ENCODE data around the gene BAIAP2L2.

The BAIAP2L2 gene

DNA sequence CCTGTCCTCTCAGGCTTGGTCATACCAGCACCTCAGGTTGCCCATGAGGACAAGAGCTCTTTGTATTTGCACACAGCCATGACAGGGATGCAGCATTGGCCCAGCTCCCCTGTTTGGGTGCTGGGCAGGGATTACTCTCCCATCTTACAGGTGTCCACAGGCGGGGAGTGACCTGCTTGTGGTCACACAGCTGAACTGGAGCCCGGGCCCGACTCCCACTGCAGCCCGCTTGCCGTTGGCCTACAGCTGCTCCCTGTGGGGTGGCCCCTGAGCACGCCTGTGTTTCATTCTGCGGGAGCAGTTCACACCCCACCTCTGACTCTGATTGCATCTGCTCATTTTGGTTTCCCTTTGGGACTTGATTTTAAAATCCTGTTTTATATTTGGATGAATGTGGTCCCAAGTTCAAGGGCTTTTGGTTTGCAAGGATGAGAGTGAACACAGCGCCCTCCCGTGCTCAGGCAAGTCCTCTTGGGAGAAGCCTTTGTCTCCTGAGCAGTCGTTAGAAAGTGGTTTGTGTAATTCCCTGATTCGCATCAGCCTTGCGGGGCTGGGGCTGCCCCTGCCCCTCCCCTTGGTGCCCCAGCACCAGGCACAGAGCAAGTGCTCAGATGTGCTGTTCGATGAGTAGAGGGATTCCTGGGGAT lies 44.0 kb downstream of the BAIAP2L2 start:
- Histone ChIP-seq H3K4ac (ENCODE audit: low read depth, low read length) (no peak overlapping the region), H3K36me3 (ENCODE audit: control insufficient read depth in 1 of 2, insufficient read depth in 2 of 2, low read length in 2 of 2) (peaks cover 56 to 57% of the 10 kb centered on the region in 2 experiments), H4K91ac (ENCODE audit: low read depth, low read length) (no peak overlapping the region), H3K79me2 (ENCODE audit: control insufficient read depth, insufficient read depth, low read length, poor library complexity) (no peaks in the 10 kb centered on the region), H3K79me1 (ENCODE audit: low read length) (no peaks in the 10 kb centered on the region), H2BK120ac (ENCODE audit: insufficient read depth, low read length, poor library complexity) (no peak overlapping the region), H2AK5ac (ENCODE audit: low read length) (no peak overlapping the region), H2AFZ (ENCODE audit: insufficient read depth, low read length, poor library complexity) (no peak overlapping the region), H2BK5ac (ENCODE audit: low read depth, low read length, poor library complexity) (no peak overlapping the region), H3K27me3 (ENCODE audit: insufficient read depth, low read length) (no peaks in the 10 kb centered on the region), H4K8ac (ENCODE audit: low read depth, low read length) (no peak overlapping the region), H3K18ac (ENCODE audit: low read length) (no peak overlapping the region), H3K9ac (ENCODE audit: low read length) (no peak overlapping the region), H3K4me3 (ENCODE audit: low read depth, low read length) (no peak overlapping the region), H2BK12ac (ENCODE audit: low read length) (no peak overlapping the region), H3K9me3 (ENCODE audit: insufficient read depth, low read depth, low read length) (no peaks in the 10 kb centered on the region), H3K4me2 (ENCODE audit: low read length) (no peak overlapping the region), H4K12ac (ENCODE audit: low read depth, low read length) (no peak overlapping the region), H3K23ac (ENCODE audit: low read length) (no peak overlapping the region), H3K14ac (ENCODE audit: low read length) (no peak overlapping the region), H3K4me1 (ENCODE audit: control insufficient read depth in 1 of 2, insufficient read depth in 2 of 2, low read length in 2 of 2) (no peaks in the 10 kb centered on the region), H3K27ac (ENCODE audit: low read depth, low read length) (no peak overlapping the region)
- no CpG with 5 or more reads among the region's 13 CpGs for WGBS (ENCODE audit: extremely low coverage, insufficient coverage, insufficient read length)
- no peak for DNase-seq

DNA sequence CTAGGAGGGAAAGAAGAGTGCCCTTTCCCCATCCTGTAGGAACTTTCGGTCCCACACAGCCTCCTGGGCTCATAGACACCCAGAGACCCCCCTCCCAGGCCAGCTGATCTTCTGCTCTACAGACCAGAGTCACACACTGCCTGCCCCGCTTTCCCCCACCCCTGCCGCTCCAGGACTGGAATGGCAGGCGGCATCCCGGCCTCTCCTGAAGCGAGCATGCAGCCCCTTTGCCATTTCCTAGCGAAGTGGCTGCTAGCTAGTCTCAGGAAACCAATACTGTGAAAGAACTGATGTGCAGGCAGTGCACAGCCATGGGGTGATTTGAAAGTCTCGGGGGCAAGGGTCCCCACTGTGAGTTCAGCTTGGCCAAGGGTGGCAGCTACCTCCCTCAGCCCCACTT lies 44.9 kb downstream of the BAIAP2L2 start:
- no peak overlapping the region for H3K27ac ChIP-seq (ENCODE audit: low read depth, low read length)
- H3K14ac ChIP-seq (ENCODE audit: low read length): no peak overlapping the region
- H4K8ac ChIP-seq (ENCODE audit: low read depth, low read length): no peak overlapping the region
- no peaks in the 10 kb centered on the region for H3K4me1 ChIP-seq (ENCODE audit: control insufficient read depth in 1 of 2, insufficient read depth in 2 of 2, low read length in 2 of 2)
- H4K91ac ChIP-seq (ENCODE audit: low read depth, low read length): no peak overlapping the region
- no peak overlapping the region for H3K23ac ChIP-seq (ENCODE audit: low read length)
- no peaks in the 10 kb centered on the region for H3K27me3 ChIP-seq (ENCODE audit: insufficient read depth, low read length)
- no peak overlapping the region for H4K12ac ChIP-seq (ENCODE audit: low read depth, low read length)
- H3K79me1 ChIP-seq (ENCODE audit: low read length): no peaks in the 10 kb centered on the region
- no peak overlapping the region for H3K4ac ChIP-seq (ENCODE audit: low read depth, low read length)
- H2BK12ac ChIP-seq (ENCODE audit: low read length): no peak overlapping the region
- H3K79me2 ChIP-seq (ENCODE audit: control insufficient read depth, insufficient read depth, low read length, poor library complexity): no peaks in the 10 kb centered on the region
- H3K18ac ChIP-seq (ENCODE audit: low read length): no peak overlapping the region
- H3K4me3 ChIP-seq (ENCODE audit: low read depth, low read length): no peak overlapping the region
- no peak for DNase-seq
- H2BK120ac ChIP-seq (ENCODE audit: insufficient read depth, low read length, poor library complexity): no peak overlapping the region
- no CpG with 5 or more reads among the region's 8 CpGs for WGBS (ENCODE audit: extremely low coverage, insufficient coverage, insufficient read length)
- no peak overlapping the region for H2AFZ ChIP-seq (ENCODE audit: insufficient read depth, low read length, poor library complexity)
- H3K9me3 ChIP-seq (ENCODE audit: insufficient read depth, low read depth, low read length): no peaks in the 10 kb centered on the region
- H3K9ac ChIP-seq (ENCODE audit: low read length): no peak overlapping the region
- H3K36me3 ChIP-seq (ENCODE audit: control insufficient read depth in 1 of 2, insufficient read depth in 2 of 2, low read length in 2 of 2): peaks cover 50 to 52% of the 10 kb centered on the region in 2 experiments
- no peak overlapping the region for H2AK5ac ChIP-seq (ENCODE audit: low read length)
- no peak overlapping the region for H3K4me2 ChIP-seq (ENCODE audit: low read length)
- no peak overlapping the region for H2BK5ac ChIP-seq (ENCODE audit: low read depth, low read length, poor library complexity)

DNA sequence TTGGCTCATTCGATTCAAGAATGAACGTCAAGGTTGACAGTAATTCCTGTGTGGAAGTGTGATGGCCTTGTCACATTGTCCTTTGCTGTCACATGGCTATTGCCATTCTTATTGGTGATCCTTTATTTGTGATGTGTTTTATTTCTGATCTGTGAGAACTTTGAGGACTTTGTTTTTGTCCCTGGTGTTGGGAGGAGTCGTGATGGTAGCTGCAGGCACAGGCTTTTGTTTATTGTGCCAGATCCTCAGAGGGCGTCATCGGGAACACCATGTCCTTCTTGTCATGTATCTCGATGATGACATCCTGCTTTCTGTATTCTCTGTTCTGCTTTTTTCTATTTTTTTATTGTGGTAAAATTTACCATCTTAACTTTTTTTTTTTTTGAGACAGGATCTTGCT lies 47.7 kb downstream of the BAIAP2L2 start:
- H3K27ac ChIP-seq (ENCODE audit: low read depth, low read length): no peak overlapping the region
- no peak overlapping the region for H3K23ac ChIP-seq (ENCODE audit: low read length)
- no peak overlapping the region for H2BK5ac ChIP-seq (ENCODE audit: low read depth, low read length, poor library complexity)
- no peak overlapping the region for H3K9ac ChIP-seq (ENCODE audit: low read length)
- H4K91ac ChIP-seq (ENCODE audit: low read depth, low read length): no peak overlapping the region
- H3K36me3 ChIP-seq (ENCODE audit: control insufficient read depth in 1 of 2, insufficient read depth in 2 of 2, low read length in 2 of 2): peaks cover 40 to 44% of the 10 kb centered on the region in 2 experiments
- H2AFZ ChIP-seq (ENCODE audit: insufficient read depth, low read length, poor library complexity): no peak overlapping the region
- peaks cover 0 to 2% of the 10 kb centered on the region in 2 experiments for H3K4me1 ChIP-seq (ENCODE audit: control insufficient read depth in 1 of 2, insufficient read depth in 2 of 2, low read length in 2 of 2)
- no peaks in the 10 kb centered on the region for H3K79me2 ChIP-seq (ENCODE audit: control insufficient read depth, insufficient read depth, low read length, poor library complexity)
- H4K12ac ChIP-seq (ENCODE audit: low read depth, low read length): no peak overlapping the region
- no peak overlapping the region for H2BK12ac ChIP-seq (ENCODE audit: low read length)
- no peak overlapping the region for H4K8ac ChIP-seq (ENCODE audit: low read depth, low read length)
- no peak overlapping the region for H3K4me3 ChIP-seq (ENCODE audit: low read depth, low read length)
- H2AK5ac ChIP-seq (ENCODE audit: low read length): no peak overlapping the region
- no peak overlapping the region for H3K18ac ChIP-seq (ENCODE audit: low read length)
- no peak overlapping the region for H3K4ac ChIP-seq (ENCODE audit: low read depth, low read length)
- H3K4me2 ChIP-seq (ENCODE audit: low read length): no peak overlapping the region
- DNase-seq: no peak
- no peak overlapping the region for H3K14ac ChIP-seq (ENCODE audit: low read length)
- H3K27me3 ChIP-seq (ENCODE audit: insufficient read depth, low read length): no peaks in the 10 kb centered on the region
- H3K9me3 ChIP-seq (ENCODE audit: insufficient read depth, low read depth, low read length): no peaks in the 10 kb centered on the region
- no peak overlapping the region for H2BK120ac ChIP-seq (ENCODE audit: insufficient read depth, low read length, poor library complexity)
- no peaks in the 10 kb centered on the region for H3K79me1 ChIP-seq (ENCODE audit: low read length)
- no CpG with 5 or more reads among the region's 6 CpGs for WGBS (ENCODE audit: extremely low coverage, insufficient coverage, insufficient read length)

DNA sequence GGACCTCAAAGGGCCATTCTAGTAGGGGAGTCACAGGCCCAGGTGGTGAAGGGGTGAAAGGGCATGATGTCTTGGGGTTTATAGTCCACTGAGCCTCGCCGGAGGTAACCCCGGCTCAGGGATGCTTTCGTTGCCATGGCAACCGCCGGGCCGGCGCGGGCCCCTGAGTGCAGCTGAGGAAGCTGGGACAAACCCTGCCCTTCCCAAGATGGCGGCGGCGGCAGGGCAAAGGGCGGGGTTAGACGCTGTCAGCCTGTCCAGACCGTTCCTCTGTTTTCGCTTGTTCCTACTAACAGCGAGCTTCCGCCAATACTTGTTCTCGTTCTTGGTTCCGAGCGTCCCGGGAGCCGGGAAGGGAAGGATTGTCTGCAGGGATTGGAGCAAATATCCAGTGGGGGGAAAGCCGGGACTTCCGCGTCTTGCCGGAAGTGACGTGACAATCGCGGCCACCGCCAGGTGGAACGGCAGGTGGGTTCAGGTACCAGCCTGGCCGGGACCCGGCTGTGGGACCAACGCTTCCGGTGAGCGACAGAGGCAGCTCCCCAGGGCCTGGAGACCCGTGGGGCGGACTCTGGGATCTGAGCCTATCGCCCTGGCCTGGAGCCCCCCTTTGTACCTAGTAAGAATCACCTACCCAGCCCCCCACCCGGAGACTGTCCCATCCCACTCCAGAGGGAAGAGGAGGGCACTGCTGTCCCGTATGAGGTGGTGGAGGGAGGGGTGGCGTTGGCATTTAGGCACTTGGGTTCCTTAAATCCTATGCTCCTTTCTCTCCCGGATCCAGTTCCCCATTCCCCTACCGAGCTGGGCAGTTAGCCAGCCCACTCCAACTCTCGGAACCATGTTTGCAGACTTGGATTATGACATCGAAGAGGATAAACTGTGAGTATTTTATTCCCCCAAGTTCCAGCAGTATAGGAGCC lies 53.3 kb downstream of the BAIAP2L2 start, which contains the start of gene PICK1:
TSS of gene PICK1 (plus strand) at position 436 of the 923 bp plus-strand sequence. CDS start at position 842, 406 bp downstream.
- WGBS (ENCODE audit: extremely low coverage, insufficient coverage, insufficient read length): no CpG with 5 or more reads among the region's 47 CpGs
- H3K4me3 ChIP-seq (ENCODE audit: low read depth, low read length): peak within 1 kb of the TSS; percentile 69
- no peaks in the 10 kb centered on the region for H3K9me3 ChIP-seq (ENCODE audit: insufficient read depth, low read depth, low read length)
- peaks cover 13% of the 10 kb centered on the region in 2 experiments for H3K36me3 ChIP-seq (ENCODE audit: control insufficient read depth in 1 of 2, insufficient read depth in 2 of 2, low read length in 2 of 2)
- peak within 1 kb of the TSS; percentile 66 for H3K4ac ChIP-seq (ENCODE audit: low read depth, low read length)
- peaks cover 2 to 9% of the 10 kb centered on the region in 2 experiments for H3K4me1 ChIP-seq (ENCODE audit: control insufficient read depth in 1 of 2, insufficient read depth in 2 of 2, low read length in 2 of 2)
- peak within 1 kb of the TSS; percentile 86 for H2BK5ac ChIP-seq (ENCODE audit: low read depth, low read length, poor library complexity)
- H3K79me2 ChIP-seq (ENCODE audit: control insufficient read depth, insufficient read depth, low read length, poor library complexity): peaks cover 3% of the 10 kb centered on the region
- H2BK120ac ChIP-seq (ENCODE audit: insufficient read depth, low read length, poor library complexity): peak within 1 kb of the TSS; percentile 79
- peak within 1 kb of the TSS; percentile 64 for H3K18ac ChIP-seq (ENCODE audit: low read length)
- H3K14ac ChIP-seq (ENCODE audit: low read length): peak within 1 kb of the TSS; percentile 67
- peak within 1 kb of the TSS; percentile 79 for H4K12ac ChIP-seq (ENCODE audit: low read depth, low read length)
- H2BK12ac ChIP-seq (ENCODE audit: low read length): no peak within 1 kb of the TSS
- peak within 1 kb of the TSS; percentile 86 for H2AFZ ChIP-seq (ENCODE audit: insufficient read depth, low read length, poor library complexity)
- H3K27ac ChIP-seq (ENCODE audit: low read depth, low read length): peak within 1 kb of the TSS; percentile 90
- no peaks in the 10 kb centered on the region for H3K27me3 ChIP-seq (ENCODE audit: insufficient read depth, low read length)
- peaks cover 6% of the 10 kb centered on the region for H3K79me1 ChIP-seq (ENCODE audit: low read length)
- peak within 1 kb of the TSS; percentile 24 for H2AK5ac ChIP-seq (ENCODE audit: low read length)
- peak within 1 kb of the TSS; percentile 95 for H4K8ac ChIP-seq (ENCODE audit: low read depth, low read length)
- peak; percentile 94 to 97 for DNase-seq
- peak within 1 kb of the TSS; percentile 49 for H3K4me2 ChIP-seq (ENCODE audit: low read length)
- H4K91ac ChIP-seq (ENCODE audit: low read depth, low read length): peak within 1 kb of the TSS; percentile 91
- H3K9ac ChIP-seq (ENCODE audit: low read length): peak within 1 kb of the TSS; percentile 50
- H3K23ac ChIP-seq (ENCODE audit: low read length): no peak within 1 kb of the TSS
